ENCODE measurements around the gene NIPAL1.

- TF ChIP-seq CTCF (conservative IDR thresholded peaks at IDR 0.05; ENCODE audit: low read depth, low read length) (no peak), EZH2 (IDR thresholded peaks at IDR 0.05; ENCODE audit: borderline replicate concordance, low read depth, low read length, poor library complexity, severe bottlenecking) (no peak)
Measured at GRCh38 chr4:48043504-48043903, 26.9 kb downstream of the NIPAL1 start.
